Activated CD4-positive, alpha-beta T cell treated with anti-CD3 and anti-CD28 coated beads for 36 hours (primary cell): ENCODE results near the gene KCNG3. TPM values are rescaled to one million over a fixed set of nuclear protein-coding genes. Genes with fewer than 3 reads are reported as not detected.

Source experiments
- ATAC-seq: fragments of 200-7000 bp; cut with Tn5 transposase; one replicate; pipeline ENCODE4 v1.10.0; 2021; ENCODE audit warnings: mild to moderate bottlenecking, moderate library complexity
- CTCF ChIA-PET: fragments of 350-600 bp; sonication (Branson Sonifier 250); formaldehyde crosslinking; loops from one replicate; lab custom pipeline; 2021; ENCODE audit warnings: antibody characterized with exemption; lab: Charles Lee
- POLR2A ChIA-PET: fragments of 350-600 bp; sonication (Branson Sonifier 250); formaldehyde crosslinking; loops from one replicate; lab custom pipeline; 2021; ENCODE audit warnings: antibody characterized with exemption, inconsistent platforms; lab: Charles Lee
- DNase-seq: peaks from one replicate; pipeline ENCODE4 v3.0.0-alpha.2; 2020
- H3K27ac Mint-ChIP-seq: one replicate; pipeline ENCODE4 v1.8.0; 2021; ENCODE audit warnings: mixed read lengths
- H3K27me3 Mint-ChIP-seq: one replicate; pipeline ENCODE4 v1.8.0; 2021; ENCODE audit warnings: mixed read lengths
- H3K36me3 Mint-ChIP-seq: one replicate; pipeline ENCODE4 v1.8.0; 2021; ENCODE audit warnings: low read depth, mixed read lengths
- H3K4me1 Mint-ChIP-seq: one replicate; pipeline ENCODE4 v1.8.0; 2021; ENCODE audit warnings: mixed read lengths
- H3K4me3 Mint-ChIP-seq: one replicate; pipeline ENCODE4 v1.8.0; 2021; ENCODE audit warnings: mild to moderate bottlenecking, moderate library complexity, mixed read lengths
- H3K9me3 Mint-ChIP-seq: one replicate; pipeline ENCODE4 v1.8.0; 2021; ENCODE audit warnings: low read depth, mixed read lengths
- intact Hi-C, 2 experiments: fragments of 100-400 bp; cut with DNase I in 1 of 2; cut with micrococcal nuclease in 1 of 2; formaldehyde crosslinking; loops; one replicate each; pipeline versions ENCODE4 v1.14.2 to v1.15.1; 2022 to 2024; cut with DNase I, micrococcal nuclease
- total RNA-seq, 2 experiments: library from RNA; stranded (reverse); gene quantifications; one replicate each; pipeline ENCODE4 v1.2.3, GENCODE V29; 2021

KCNG3 gene
- total RNA-seq: under 1 TPM; 0.30 to 0.35 TPM

- ChIA-PET POLR2A (no interaction called here), CTCF (interaction anchor here (0.5 to 5.5 kb wide), 6 partner anchors 9 to 280 kb away, joined by 3 to 50 read pairs (median 3); no protein-coding TSS in a partner anchor)
- Mint-ChIP-seq H3K36me3 (no peaks in the 10 kb centered on the region), H3K9me3 (no peaks in the 10 kb centered on the region), H3K4me3 (peak within 1 kb of the TSS; percentile 80), H3K27ac (peak within 1 kb of the TSS; percentile 81), H3K4me1 (peaks cover 17% of the 10 kb centered on the region), H3K27me3 (peaks cover 8% of the 10 kb centered on the region)
- ATAC-seq (peak; percentile 84), DNase-seq (peak; percentile 85)
- intact Hi-C loops: loop anchor here (1.0 to 10.0 kb wide), 8 partner anchors 75 to 731 kb away; partner anchors contain the start of genes COX7A2L (in 1 of the 2), HAAO (in 1 of the 2), MTA3 (in 1 of the 2) and ZFP36L2 (in 1 of the 2)
These were observed at the start of gene KCNG3 for GRCh38 chr2:42493468-42494354. KCNG3 (minus strand) TSS chr2:42493982; CDS start chr2:42493501, 481 bp downstream.

GRCh38 chr2:42542871-42543270 lies 49.1 kb upstream of the KCNG3 start:
- Mint-ChIP-seq H3K9me3 (peaks cover 3% of the 10 kb centered on the region), H3K4me1 (peaks cover 6% of the 10 kb centered on the region), H3K27me3 (no peaks in the 10 kb centered on the region), H3K27ac (no peak overlapping the region), H3K36me3 (no peaks in the 10 kb centered on the region), H3K4me3 (no peak overlapping the region)
- DNase-seq: no peak
- ChIA-PET POLR2A (no interaction called here), CTCF (no interaction called here)
- intact Hi-C loops: no loop called here
- ATAC-seq: no peak

GRCh38 chr2:42537493-42537892 lies 43.7 kb upstream of the KCNG3 start:
- ATAC-seq (no peak), DNase-seq (no peak)
- Mint-ChIP-seq H3K36me3 (no peaks in the 10 kb centered on the region), H3K4me3 (no peak overlapping the region), H3K27ac (no peak overlapping the region), H3K27me3 (no peaks in the 10 kb centered on the region), H3K4me1 (no peaks in the 10 kb centered on the region), H3K9me3 (peaks cover 6% of the 10 kb centered on the region)
- ChIA-PET POLR2A (interaction anchor here (0.7 kb wide), 1 partner anchor 29 kb away, joined by 4 read pairs; no protein-coding TSS in a partner anchor), CTCF (no interaction called here)
- intact Hi-C loops: no loop called here

GRCh38 chr2:42532397-42532796 lies 38.6 kb upstream of the KCNG3 start:
- H3K9me3 Mint-ChIP-seq: no peaks in the 10 kb centered on the region
- DNase-seq (no peak), ATAC-seq (no peak)
- H3K4me1 Mint-ChIP-seq: no peaks in the 10 kb centered on the region
- no peak overlapping the region for H3K4me3 Mint-ChIP-seq
- intact Hi-C loops: no loop called here
- no peak overlapping the region for H3K27ac Mint-ChIP-seq
- ChIA-PET CTCF (no interaction called here), POLR2A (no interaction called here)
- no peaks in the 10 kb centered on the region for H3K27me3 Mint-ChIP-seq
- no peaks in the 10 kb centered on the region for H3K36me3 Mint-ChIP-seq

- H3K4me1 Mint-ChIP-seq: peaks cover 5% of the 10 kb centered on the region
- ChIA-PET CTCF (no interaction called here), POLR2A (no interaction called here)
- ATAC-seq (no peak), DNase-seq (peak; percentile 9)
- no peaks in the 10 kb centered on the region for H3K9me3 Mint-ChIP-seq
- intact Hi-C loops: loop anchor here in 1 of 2 experiments (5.0 kb wide), 1 partner anchor 44 kb away; the partner anchor contains the start of gene MTA3
- H3K27ac Mint-ChIP-seq: peak overlapping the region; percentile 1
- no peaks in the 10 kb centered on the region for H3K27me3 Mint-ChIP-seq
- no peaks in the 10 kb centered on the region for H3K36me3 Mint-ChIP-seq
- no peak overlapping the region for H3K4me3 Mint-ChIP-seq
These were observed 29.6 kb upstream of the KCNG3 start for GRCh38 chr2:42523341-42523740.

- Mint-ChIP-seq H3K4me1 (peaks cover 5% of the 10 kb centered on the region), H3K27me3 (no peaks in the 10 kb centered on the region), H3K9me3 (no peaks in the 10 kb centered on the region), H3K4me3 (no peak overlapping the region), H3K27ac (no peak overlapping the region), H3K36me3 (no peaks in the 10 kb centered on the region)
- ChIA-PET POLR2A (interaction anchor here (0.7 kb wide), 1 partner anchor 75 kb away, joined by 3 read pairs; no protein-coding TSS in a partner anchor), CTCF (interaction anchor here (0.6 kb wide), 1 partner anchor 15 kb away, joined by 3 read pairs; no protein-coding TSS in a partner anchor)
- ATAC-seq: no peak
- DNase-seq: no peak
- intact Hi-C loops: loop anchor here in 1 of 2 experiments (5.0 kb wide), 1 partner anchor 45 kb away; the partner anchor contains the start of gene MTA3
These were observed 28.3 kb upstream of the KCNG3 start for GRCh38 chr2:42522035-42522434.

GRCh38 chr2:42519624-42520023 lies 25.8 kb upstream of the KCNG3 start:
- Mint-ChIP-seq H3K4me1 (peaks cover 5% of the 10 kb centered on the region), H3K27ac (no peak overlapping the region), H3K36me3 (no peaks in the 10 kb centered on the region), H3K9me3 (no peaks in the 10 kb centered on the region), H3K4me3 (no peak overlapping the region), H3K27me3 (no peaks in the 10 kb centered on the region)
- intact Hi-C loops: loop anchor here in 1 of 2 experiments (5.0 kb wide), 1 partner anchor 48 kb away; the partner anchor contains the start of gene MTA3
- no peak for ATAC-seq
- no peak for DNase-seq
- POLR2A ChIA-PET: no interaction called here
- CTCF ChIA-PET: no interaction called here

GRCh38 chr2:42516418-42516901 lies 22.7 kb upstream of the KCNG3 start:
- no peaks in the 10 kb centered on the region for H3K27me3 Mint-ChIP-seq
- CTCF ChIA-PET: interaction anchor here (0.5 to 1.0 kb wide), 4 partner anchors 15 to 520 kb away, joined by 3 to 4 read pairs (median 4); no protein-coding TSS in a partner anchor
- DNase-seq (no peak), ATAC-seq (no peak)
- H3K4me3 Mint-ChIP-seq: no peak overlapping the region
- H3K9me3 Mint-ChIP-seq: no peaks in the 10 kb centered on the region
- no peak overlapping the region for H3K27ac Mint-ChIP-seq
- intact Hi-C loops: no loop called here
- no peaks in the 10 kb centered on the region for H3K36me3 Mint-ChIP-seq
- POLR2A ChIA-PET: interaction anchor here (0.7 kb wide), 1 partner anchor 55 kb away, joined by 3 read pairs; no protein-coding TSS in a partner anchor
- H3K4me1 Mint-ChIP-seq: no peaks in the 10 kb centered on the region

- no peaks in the 10 kb centered on the region for H3K9me3 Mint-ChIP-seq
- peaks cover 8% of the 10 kb centered on the region for H3K4me1 Mint-ChIP-seq
- intact Hi-C loops: loop anchor here (1.0 kb wide), 1 partner anchor 150 kb away; no protein-coding TSS in a partner anchor
- ChIA-PET POLR2A (no interaction called here), CTCF (interaction anchor here (1.3 to 1.4 kb wide), 2 partner anchors 18 to 150 kb away, joined by 3 to 7 read pairs; no protein-coding TSS in a partner anchor)
- DNase-seq (peak; percentile 21), ATAC-seq (no peak)
- H3K4me3 Mint-ChIP-seq: no peak overlapping the region
- no peak overlapping the region for H3K27ac Mint-ChIP-seq
- no peaks in the 10 kb centered on the region for H3K27me3 Mint-ChIP-seq
- no peaks in the 10 kb centered on the region for H3K36me3 Mint-ChIP-seq
These were observed 19.6 kb upstream of the KCNG3 start for GRCh38 chr2:42513252-42513918.

GRCh38 chr2:42510608-42511243 lies 16.9 kb upstream of the KCNG3 start:
- no peaks in the 10 kb centered on the region for H3K36me3 Mint-ChIP-seq
- no peak overlapping the region for H3K4me3 Mint-ChIP-seq
- DNase-seq (no peak), ATAC-seq (no peak)
- no peak overlapping the region for H3K27ac Mint-ChIP-seq
- H3K27me3 Mint-ChIP-seq: no peaks in the 10 kb centered on the region
- ChIA-PET CTCF (interaction anchor here (0.8 to 2.7 kb wide), 5 partner anchors 36 to 662 kb away, joined by 3 to 10 read pairs (median 3); no protein-coding TSS in a partner anchor), POLR2A (interaction anchor here (0.6 to 1.0 kb wide), 2 partner anchors 38 to 144 kb away, joined by 3 to 8 read pairs; no protein-coding TSS in a partner anchor)
- intact Hi-C loops: no loop called here
- H3K4me1 Mint-ChIP-seq: peaks cover 8% of the 10 kb centered on the region
- no peaks in the 10 kb centered on the region for H3K9me3 Mint-ChIP-seq
